Left renal cortex interstitium (tissue), 4 donors: ENCODE data around the gene FCRL6. TPM values are rescaled to one million over a fixed set of nuclear protein-coding genes. Genes with fewer than 3 reads are reported as not detected.

ENCODE experiments used
- DNase-seq, 4 donors: peaks; one replicate each; pipeline ENCODE4 v3.0.0-alpha.2; 2013; ENCODE audit warnings: low read depth in 4 of 4, low spot score in 2 of 4, missing footprints in 1 of 4
- polyA plus RNA-seq, 4 donors: library from polyadenylated mRNA; unstranded; fragments of 120-200 nt; gene quantifications; one replicate each; pipeline ENCODE4 v1.2.1, GENCODE V29; 2013; ENCODE audit not compliant: insufficient read length in 4 of 4

The FCRL6 gene
- polyA plus RNA-seq, 4 donors, result 0.13 to 0.49 (median 0.38) TPM

GRCh38 chr1:159859767-159860322, 57.7 kb downstream of the FCRL6 start:
- DNase-seq, result no peak

- DNase-seq, result no peak
Observed at GRCh38 chr1:159860456-159860855, 58.3 kb downstream of the FCRL6 start.

GRCh38 chr1:159861218-159861617, 59.1 kb downstream of the FCRL6 start:
- no peak for DNase-seq

- no peak for DNase-seq
Observed at GRCh38 chr1:159862031-159862430, 59.9 kb downstream of the FCRL6 start.

- DNase-seq, result no peak
Observed at GRCh38 chr1:159862557-159862956, 60.4 kb downstream of the FCRL6 start, which contains the start of gene VSIG8. VSIG8 (minus strand) TSS chr1:159862657; CDS start chr1:159862521, 136 bp downstream.

- DNase-seq, result no peak
Observed at GRCh38 chr1:159864262-159864661, 62.1 kb downstream of the FCRL6 start.

Other genes starting within 250 kb of the FCRL6 start
- gene APCS, start 214.5 kb upstream of the FCRL6 start, polyA plus RNA-seq, result not detected
- not detected for gene CRP, start 87.8 kb upstream of the FCRL6 start, polyA plus RNA-seq
- gene DUSP23, start 21.4 kb upstream of the FCRL6 start, polyA plus RNA-seq, result 10 to 100 TPM; 28.1 to 38.0 (median 30.8) TPM
- under 1 TPM; 0.44 to 0.59 (median 0.55) TPM for gene SLAMF8, start 24.5 kb downstream of the FCRL6 start, polyA plus RNA-seq
- 1 to 10 TPM in 1 of 4 donors, under 1 TPM in 3; 0.39 to 1.2 (median 0.65) TPM for gene VSIG8, start 60.3 kb downstream of the FCRL6 start, polyA plus RNA-seq
- gene CFAP45, start 97.8 kb downstream of the FCRL6 start, polyA plus RNA-seq, result 1 to 10 TPM; 3.7 to 5.2 (median 4.3) TPM
- 100 to 1,000 TPM; 124 to 149 (median 130) TPM for gene TAGLN2, start 123.1 kb downstream of the FCRL6 start, polyA plus RNA-seq
- 10 to 100 TPM in 3 of 4 donors, 1 to 10 TPM in 1; 10.0 to 26.1 (median 18.3) TPM for gene IGSF9, start 143.3 kb downstream of the FCRL6 start, polyA plus RNA-seq
- not detected for gene SLAMF9, start 151.9 kb downstream of the FCRL6 start, polyA plus RNA-seq
- 10 to 100 TPM; 10.8 to 14.9 (median 11.6) TPM for gene PIGM, start 229.6 kb downstream of the FCRL6 start, polyA plus RNA-seq